SK-N-SH (cell line): ENCODE measurements around the gene KAT6B. TPM values are rescaled to one million over a fixed set of nuclear protein-coding genes. Genes with fewer than 3 reads are reported as not detected.

Experiments used
- CTCF ChIA-PET: fragments of 300-600, 350-600 bp; formaldehyde crosslinking; extraction: SDS; loops from one replicate; lab custom pipeline; 2021; lab: Yijun Ruan, JAX
- POLR2A ChIA-PET: fragments of 350-600 bp; sonication (Branson Sonifier 250); formaldehyde crosslinking; extraction: SDS; loops from one replicate; lab custom pipeline; 2020; ENCODE audit warnings: antibody characterized with exemption, inconsistent platforms; lab: Yijun Ruan, JAX
- DNase-seq: peaks from one replicate; pipeline ENCODE4 v3.0.0; 2012
- H2AFZ ChIP-seq: fragments of 200-600 bp; sonication (generic); 2 replicates; pipeline ENCODE4 v1.8.1; 2016; ENCODE audit warnings: antibody characterized with exemption, mild to moderate bottlenecking, low read depth
- H3F3A ChIP-seq: fragments of 200-600 bp; sonication (generic); replicated peaks from 2 replicates; pipeline ENCODE3; 2016; ENCODE audit warnings: antibody characterized with exemption, mild to moderate bottlenecking; ENCODE audit not compliant: insufficient read depth
- H3K27ac ChIP-seq, 2 experiments: fragments of 200-500 bp in 1 of 2; fragments of 200-600 bp in 1 of 2; sonication (Bioruptor generic) in 1 of 2; sonication (generic), shearing (Covaris generic) in 1 of 2; 2 replicates each; pipeline versions ENCODE4 v1.5.1 to v1.6.1; 2014 to 2016; ENCODE audit warnings: low read depth in 2 of 2, inconsistent platforms in 1 of 2, low read length in 1 of 2, mild to moderate bottlenecking in 1 of 2, mixed read lengths in 1 of 2
- H3K27me3 ChIP-seq: fragments of 200-600 bp; sonication (generic), shearing (Covaris generic); 2 replicates; pipeline ENCODE4 v1.6.1; 2016; ENCODE audit warnings: mixed run types; ENCODE audit not compliant: insufficient read depth
- H3K36me3 ChIP-seq, 2 experiments: fragments of 200-500 bp in 1 of 2; fragments of 200-600 bp in 1 of 2; sonication (Bioruptor generic) in 1 of 2; sonication (generic) in 1 of 2; replicated peaks in 1 of 2; 2 replicates each; pipeline versions ENCODE3 to v1.5.1; 2014 to 2016; ENCODE audit warnings: low read length in 1 of 2, mild to moderate bottlenecking in 1 of 2; ENCODE audit not compliant: insufficient read depth in 2 of 2, control insufficient read depth in 1 of 2
- H3K4me1 ChIP-seq, 2 experiments: fragments of 200-500 bp in 1 of 2; fragments of 200-600 bp in 1 of 2; sonication (Bioruptor generic) in 1 of 2; sonication (generic), shearing (Covaris generic) in 1 of 2; 2 replicates each; pipeline versions ENCODE4 v1.5.1 to v1.6.1; 2014 to 2016; ENCODE audit warnings: low read depth in 1 of 2, low read length in 1 of 2, mixed run types in 1 of 2; ENCODE audit not compliant: insufficient read depth in 2 of 2, control insufficient read depth in 1 of 2
- H3K4me2 ChIP-seq: fragments of 200-600 bp; sonication (generic), shearing (Covaris generic); 2 replicates; pipeline ENCODE4 v1.6.1; 2017; ENCODE audit warnings: mixed run types
- H3K4me3 ChIP-seq, 2 experiments: fragments of 200-500 bp in 1 of 2; fragments of 200-600 bp in 1 of 2; sonication (Bioruptor generic) in 1 of 2; sonication (generic), shearing (Covaris generic) in 1 of 2; 2 replicates each; pipeline versions ENCODE4 v1.5.1 to v1.8.1; 2014 to 2016; ENCODE audit warnings: low read depth in 2 of 2, inconsistent platforms in 1 of 2, low read length in 1 of 2, mild to moderate bottlenecking in 1 of 2, mixed read lengths in 1 of 2, moderate library complexity in 1 of 2
- H3K79me2 ChIP-seq: fragments of 200-600 bp; sonication (generic); 2 replicates; pipeline ENCODE4 v1.8.1; 2017; ENCODE audit warnings: mild to moderate bottlenecking; ENCODE audit not compliant: insufficient read depth
- H3K9ac ChIP-seq: fragments of 200-600 bp; sonication (generic); 2 replicates; pipeline ENCODE4 v1.6.1; 2017; ENCODE audit warnings: mixed run types
- H3K9me2 ChIP-seq: fragments of 200-600 bp; sonication (generic); 2 replicates; pipeline ENCODE4 v1.6.1; 2017; ENCODE audit warnings: mixed run types
- H3K9me3 ChIP-seq: fragments of 200-600 bp; sonication (generic); 2 replicates; pipeline ENCODE4 v1.6.1; 2017; ENCODE audit warnings: mixed run types, mild to moderate bottlenecking, moderate library complexity
- H4K20me1 ChIP-seq: fragments of 200-600 bp; sonication (generic); 2 replicates; pipeline ENCODE4 v1.6.1; 2017; ENCODE audit warnings: mild to moderate bottlenecking, mixed run types; ENCODE audit not compliant: insufficient read depth
- CHD2 ChIP-seq: fragments of 150-350 bp; IDR thresholded peaks from 2 replicates; pipeline ENCODE4 v1.6.1; 2018; ENCODE audit warnings: low read length; ENCODE audit not compliant: partially characterized antibody
- ELF1 ChIP-seq: IDR thresholded peaks from 2 replicates; pipeline ENCODE4 v1.4.0; 2012
- EP300 ChIP-seq, 2 experiments: IDR thresholded peaks; 2 replicates each; pipeline versions ENCODE4 v1.4.0 to v1.6.1; 2012; ENCODE audit warnings: borderline replicate concordance in 1 of 2, low read depth in 1 of 2, low read length in 1 of 2
- EZH2phosphoT487 ChIP-seq: fragments of 200-600 bp; sonication (generic); IDR thresholded peaks from 2 replicates; pipeline ENCODE4 v1.6.1; 2017; ENCODE audit warnings: low read depth, mixed run types, mild to moderate bottlenecking, antibody characterized with exemption, moderate library complexity, borderline replicate concordance
- GABPA ChIP-seq: IDR thresholded peaks from 2 replicates; pipeline ENCODE4 v1.4.0; 2012; ENCODE audit warnings: low read depth, mild to moderate bottlenecking
- GATA2 ChIP-seq: sonication (generic); formaldehyde crosslinking; IDR thresholded peaks from 2 replicates; pipeline ENCODE4 v1.5.0; 2020; ENCODE audit warnings: mild to moderate bottlenecking, missing genetic modification reagents
- MXI1 ChIP-seq: IDR thresholded peaks from 2 replicates; pipeline ENCODE4 v1.6.1; 2012; ENCODE audit warnings: mild to moderate bottlenecking, low read depth, low read length, improper control_type of control experiment
- NFIC ChIP-seq: IDR thresholded peaks from 2 replicates; pipeline ENCODE4 v1.4.0; 2012; ENCODE audit warnings: borderline replicate concordance
- NRF1 ChIP-seq: IDR thresholded peaks from 2 replicates; pipeline ENCODE4 v1.6.1; 2012; ENCODE audit warnings: low read depth, mild to moderate bottlenecking, low read length
- RXRA ChIP-seq: IDR thresholded peaks from 2 replicates; pipeline ENCODE4 v1.4.0; 2012; ENCODE audit warnings: low read depth, mild to moderate bottlenecking, borderline replicate concordance
- SIN3A ChIP-seq: IDR thresholded peaks from 2 replicates; pipeline ENCODE4 v1.6.1; 2012; ENCODE audit warnings: low read depth, mild to moderate bottlenecking, low read length, moderate library complexity, borderline replicate concordance
- SMC3 ChIP-seq: IDR thresholded peaks from 2 replicates; pipeline ENCODE4 v1.6.1; 2012; ENCODE audit warnings: low read depth, low read length, improper control_type of control experiment
- TAF1 ChIP-seq: IDR thresholded peaks from 2 replicates; pipeline ENCODE4 v1.6.1; 2012; ENCODE audit warnings: low read depth, mild to moderate bottlenecking, low read length, moderate library complexity, borderline replicate concordance
- TEAD4 ChIP-seq: IDR thresholded peaks from 2 replicates; pipeline ENCODE4 v1.4.0; 2012; ENCODE audit warnings: mild to moderate bottlenecking, borderline replicate concordance; ENCODE audit not compliant: insufficient read depth
- WGBS: methylation state at CpG from one replicate; pipeline ENCODE4 v1.1.6; 2017; ENCODE audit warnings: low lambda C conversion rate; 5-methylcytosine and 5-hydroxymethylcytosine counted together
- polyA plus RNA-seq, 3 experiments: library from polyadenylated mRNA; depleted of rRNA; stranded (reverse); fragments of >200 nt; gene quantifications; 2 replicates each; pipeline ENCODE4 v1.2.3, GENCODE V29; 2012
- TF ChIP-seq, protein P1 (sequence below): fragments of 150-350 bp; IDR thresholded peaks from 2 replicates; pipeline ENCODE4 v1.6.1; 2016; ENCODE audit warnings: mild to moderate bottlenecking, low read depth, low read length
- TF ChIP-seq, protein P2 (sequence below): IDR thresholded peaks from 2 replicates; pipeline ENCODE4; 2012
- TF ChIP-seq, protein P3 (sequence below): IDR thresholded peaks from 2 replicates; pipeline ENCODE4 v1.4.0; 2012; ENCODE audit warnings: low read depth, borderline replicate concordance

The KAT6B gene
- polyA plus RNA-seq, 1 of the 3 experiments (the other 2 are of a cell fraction): 4.3 TPM

DNA sequence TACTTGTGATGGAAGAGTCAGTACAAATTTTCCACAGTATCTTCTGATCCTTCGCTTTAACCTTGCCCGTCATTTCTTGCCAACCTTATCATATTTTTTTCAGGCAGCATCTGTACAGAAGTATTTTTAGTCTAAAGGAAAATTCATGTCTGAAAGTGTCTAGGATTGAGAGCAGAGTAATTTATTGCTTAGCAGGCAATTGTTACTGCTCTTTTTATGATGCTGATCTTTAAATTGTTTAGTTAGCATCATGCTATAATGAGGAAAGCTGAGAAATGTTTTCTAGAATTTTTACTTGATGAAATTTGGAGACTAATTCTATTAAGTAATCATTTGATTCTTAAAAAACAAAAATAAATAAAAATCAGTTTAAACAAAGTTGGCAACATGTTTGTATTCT, 20.6 kb downstream of the KAT6B start:
- Histone ChIP-seq H3K36me3 (peaks cover 12 to 23% of the 10 kb centered on the region in 2 experiments), H3K4me3 (no peak overlapping the region), H3K4me1 (peaks cover 0 to 7% of the 10 kb centered on the region in 2 experiments; a peak in 3 of 4 replicates), H2AFZ (no peak overlapping the region), H3K9ac (no peak overlapping the region), H3K27ac (no peak overlapping the region), H3K27me3 (no peaks in the 10 kb centered on the region), H3F3A (peaks cover 3% of the 10 kb centered on the region), H3K4me2 (no peak overlapping the region), H4K20me1 (peaks cover 6% of the 10 kb centered on the region; the same call in 1 of the 2 replicates), H3K9me3 (no peaks in the 10 kb centered on the region), H3K9me2 (no peaks in the 10 kb centered on the region), H3K79me2 (peaks cover 79% of the 10 kb centered on the region)
- DNase-seq: no peak
- TF ChIP-seq ELF1 (no peak), TEAD4 (no peak), CHD2 (no peak), RXRA (no peak), GABPA (no peak), GATA2 (no peak), MXI1 (no peak), NFIC (no peak), SMC3 (no peak), EP300 (IDR thresholded peaks at IDR 0.05; ENCODE audit: borderline replicate concordance in 1 of 2, low read depth in 1 of 2, low read length in 1 of 2) (no peak), EZH2phosphoT487 (no peak), TAF1 (no peak), SIN3A (no peak), NRF1 (no peak)
- TF ChIP-seq, protein P1, sequence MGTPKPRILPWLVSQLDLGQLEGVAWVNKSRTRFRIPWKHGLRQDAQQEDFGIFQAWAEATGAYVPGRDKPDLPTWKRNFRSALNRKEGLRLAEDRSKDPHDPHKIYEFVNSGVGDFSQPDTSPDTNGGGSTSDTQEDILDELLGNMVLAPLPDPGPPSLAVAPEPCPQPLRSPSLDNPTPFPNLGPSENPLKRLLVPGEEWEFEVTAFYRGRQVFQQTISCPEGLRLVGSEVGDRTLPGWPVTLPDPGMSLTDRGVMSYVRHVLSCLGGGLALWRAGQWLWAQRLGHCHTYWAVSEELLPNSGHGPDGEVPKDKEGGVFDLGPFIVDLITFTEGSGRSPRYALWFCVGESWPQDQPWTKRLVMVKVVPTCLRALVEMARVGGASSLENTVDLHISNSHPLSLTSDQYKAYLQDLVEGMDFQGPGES: no peak
- TF ChIP-seq, protein P2, sequence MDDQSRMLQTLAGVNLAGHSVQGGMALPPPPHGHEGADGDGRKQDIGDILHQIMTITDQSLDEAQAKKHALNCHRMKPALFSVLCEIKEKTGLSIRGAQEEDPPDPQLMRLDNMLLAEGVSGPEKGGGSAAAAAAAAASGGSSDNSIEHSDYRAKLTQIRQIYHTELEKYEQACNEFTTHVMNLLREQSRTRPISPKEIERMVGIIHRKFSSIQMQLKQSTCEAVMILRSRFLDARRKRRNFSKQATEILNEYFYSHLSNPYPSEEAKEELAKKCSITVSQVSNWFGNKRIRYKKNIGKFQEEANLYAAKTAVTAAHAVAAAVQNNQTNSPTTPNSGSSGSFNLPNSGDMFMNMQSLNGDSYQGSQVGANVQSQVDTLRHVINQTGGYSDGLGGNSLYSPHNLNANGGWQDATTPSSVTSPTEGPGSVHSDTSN: no peak
- TF ChIP-seq, protein P3, sequence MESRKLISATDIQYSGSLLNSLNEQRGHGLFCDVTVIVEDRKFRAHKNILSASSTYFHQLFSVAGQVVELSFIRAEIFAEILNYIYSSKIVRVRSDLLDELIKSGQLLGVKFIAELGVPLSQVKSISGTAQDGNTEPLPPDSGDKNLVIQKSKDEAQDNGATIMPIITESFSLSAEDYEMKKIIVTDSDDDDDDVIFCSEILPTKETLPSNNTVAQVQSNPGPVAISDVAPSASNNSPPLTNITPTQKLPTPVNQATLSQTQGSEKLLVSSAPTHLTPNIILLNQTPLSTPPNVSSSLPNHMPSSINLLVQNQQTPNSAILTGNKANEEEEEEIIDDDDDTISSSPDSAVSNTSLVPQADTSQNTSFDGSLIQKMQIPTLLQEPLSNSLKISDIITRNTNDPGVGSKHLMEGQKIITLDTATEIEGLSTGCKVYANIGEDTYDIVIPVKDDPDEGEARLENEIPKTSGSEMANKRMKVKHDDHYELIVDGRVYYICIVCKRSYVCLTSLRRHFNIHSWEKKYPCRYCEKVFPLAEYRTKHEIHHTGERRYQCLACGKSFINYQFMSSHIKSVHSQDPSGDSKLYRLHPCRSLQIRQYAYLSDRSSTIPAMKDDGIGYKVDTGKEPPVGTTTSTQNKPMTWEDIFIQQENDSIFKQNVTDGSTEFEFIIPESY: no peak
- ChIA-PET CTCF (no interaction called here), POLR2A (no interaction called here)
- 93% methylated on average over 2 of the region's 2 CpGs for WGBS
